ENCODE measurements around the gene LY6G6F. TPM values are rescaled to one million over a fixed set of nuclear protein-coding genes. Genes with fewer than 3 reads are reported as not detected.

Gene LY6G6F
- total and polyA plus RNA-seq, 12 donors, result not detected

DNA sequence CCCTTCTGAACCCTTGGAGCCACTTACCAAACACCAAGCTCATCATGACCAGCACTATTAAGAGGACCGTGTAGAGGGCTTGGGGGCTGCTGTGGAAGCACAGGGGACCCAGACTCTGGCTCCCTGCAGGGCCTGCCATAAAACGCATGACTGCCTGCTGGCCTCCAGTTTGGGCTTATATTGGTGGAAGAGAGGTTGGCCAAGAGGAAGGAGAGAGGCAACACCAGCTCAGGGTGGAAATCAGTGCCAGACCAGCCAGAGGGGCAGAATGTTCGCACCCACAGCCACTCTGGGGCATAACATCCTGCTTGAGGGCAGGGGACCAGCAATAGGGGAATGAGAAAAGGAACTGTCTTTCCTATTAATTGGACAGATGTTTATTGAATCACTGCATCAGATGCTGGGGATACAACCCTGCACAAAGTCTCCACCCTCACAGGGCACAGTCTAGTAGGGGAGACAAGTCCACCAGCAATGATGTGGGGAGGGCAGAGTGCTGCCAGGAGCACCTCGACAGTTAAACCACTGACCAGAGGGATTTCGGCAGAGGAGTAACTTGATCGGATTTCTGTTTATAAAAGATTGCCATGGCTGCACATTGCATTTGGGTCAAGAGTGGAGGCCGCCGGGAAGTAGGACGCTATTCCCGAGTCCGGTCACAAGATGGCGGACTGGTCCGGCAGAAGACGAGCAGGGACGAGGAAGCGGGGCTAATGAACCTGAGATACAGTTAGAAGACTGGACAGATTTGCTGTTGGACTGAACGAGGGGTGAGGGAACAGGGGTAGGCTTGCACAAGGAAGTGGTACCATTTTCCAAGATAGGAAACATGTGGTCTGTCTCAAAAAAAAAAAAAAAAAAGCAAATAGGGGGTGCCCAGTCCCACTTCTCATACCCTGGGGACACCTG, 26.2 kb upstream of the LY6G6F start, which contains the start of gene LY6G5C:
TSS of gene LY6G5C (minus strand) at position 842 of the 909 bp plus-strand sequence. CDS start at position 148, 694 bp downstream.
- ATAC-seq (peak; percentile 84 to 94 (median 92)), DNase-seq (peak; percentile 79 to 86)
- intact Hi-C loops (cut with DNase I), result loop anchor here in 9 of 10 donors (1.0 to 10.0 kb wide), 13 partner anchors 47 to 277 kb away; partner anchors contain the start of genes CFB (in 1 of the 9), CLIC1 (in 1 of the 9), DDAH2 (in 1 of the 9) and NELFE (in 1 of the 9)
- no peaks in the 10 kb centered on the region for H3K9me3 ChIP-seq
- H3K4me3 ChIP-seq, result peak within 1 kb of the TSS; percentile 42 to 68 (median 58)
- H3K36me3 ChIP-seq, result peaks cover 0 to 19% (median 0%) of the 10 kb centered on the region in 9 donors
- H3K4me1 ChIP-seq, result peaks cover 5 to 27% (median 22%) of the 10 kb centered on the region in 9 donors
- TF ChIP-seq, protein P1, sequence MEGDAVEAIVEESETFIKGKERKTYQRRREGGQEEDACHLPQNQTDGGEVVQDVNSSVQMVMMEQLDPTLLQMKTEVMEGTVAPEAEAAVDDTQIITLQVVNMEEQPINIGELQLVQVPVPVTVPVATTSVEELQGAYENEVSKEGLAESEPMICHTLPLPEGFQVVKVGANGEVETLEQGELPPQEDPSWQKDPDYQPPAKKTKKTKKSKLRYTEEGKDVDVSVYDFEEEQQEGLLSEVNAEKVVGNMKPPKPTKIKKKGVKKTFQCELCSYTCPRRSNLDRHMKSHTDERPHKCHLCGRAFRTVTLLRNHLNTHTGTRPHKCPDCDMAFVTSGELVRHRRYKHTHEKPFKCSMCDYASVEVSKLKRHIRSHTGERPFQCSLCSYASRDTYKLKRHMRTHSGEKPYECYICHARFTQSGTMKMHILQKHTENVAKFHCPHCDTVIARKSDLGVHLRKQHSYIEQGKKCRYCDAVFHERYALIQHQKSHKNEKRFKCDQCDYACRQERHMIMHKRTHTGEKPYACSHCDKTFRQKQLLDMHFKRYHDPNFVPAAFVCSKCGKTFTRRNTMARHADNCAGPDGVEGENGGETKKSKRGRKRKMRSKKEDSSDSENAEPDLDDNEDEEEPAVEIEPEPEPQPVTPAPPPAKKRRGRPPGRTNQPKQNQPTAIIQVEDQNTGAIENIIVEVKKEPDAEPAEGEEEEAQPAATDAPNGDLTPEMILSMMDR (IDR thresholded peaks at IDR 0.05), result peak; percentile 46 to 87 (median 78)
- 12 to 13% methylated on average over 17 of the region's 17 CpGs for WGBS, 2 donors
- no peaks in the 10 kb centered on the region for H3K27me3 ChIP-seq
- peak within 1 kb of the TSS in 9 of 10 donors; percentile 34 to 84 (median 66) for H3K27ac ChIP-seq

DNA sequence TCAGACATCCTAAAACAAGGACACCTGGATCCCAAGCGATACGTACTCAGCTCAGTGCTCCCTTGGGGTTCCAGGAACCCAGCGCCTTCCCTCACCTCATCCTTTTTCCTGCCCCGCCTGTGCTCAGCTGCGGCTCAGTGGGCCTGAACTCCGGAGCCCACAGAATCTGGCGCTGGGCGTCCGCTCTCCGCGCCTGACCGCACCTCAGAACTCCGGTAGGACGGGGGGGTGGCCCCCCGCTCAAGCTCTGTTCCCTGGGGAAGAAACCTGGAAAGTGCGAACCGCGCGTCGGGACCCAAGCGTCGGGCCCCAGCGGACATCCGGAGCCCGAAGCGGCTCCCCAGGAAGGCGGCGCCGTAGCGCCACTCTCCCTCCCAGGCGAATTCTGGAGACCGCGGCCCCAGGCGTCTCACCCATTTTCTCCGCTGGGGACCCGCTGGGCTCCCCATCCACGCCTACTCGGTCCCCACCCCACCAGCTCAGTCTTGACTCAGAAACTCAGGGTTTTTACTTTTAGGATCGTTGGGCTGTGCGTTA, 25.5 kb upstream of the LY6G6F start:
- H3K4me1 ChIP-seq, result peaks cover 5 to 27% (median 22%) of the 10 kb centered on the region in 9 donors
- peak; percentile 50 to 87 (median 76) for ATAC-seq
- 0 to 1% methylated on average over 40 of the region's 40 CpGs for WGBS, 2 donors
- H3K36me3 ChIP-seq, result peaks cover 0 to 25% (median 0%) of the 10 kb centered on the region in 9 donors
- H3K9me3 ChIP-seq, result no peaks in the 10 kb centered on the region
- H3K4me3 ChIP-seq, result peak overlapping the region; percentile 42 to 68 (median 58)
- TF ChIP-seq, protein P1 (IDR thresholded peaks at IDR 0.05), result peak in 4 of 9 donors; percentile 21 to 35 (median 28)
- no peaks in the 10 kb centered on the region for H3K27me3 ChIP-seq
- H3K27ac ChIP-seq, result peak overlapping the region in 9 of 10 donors; percentile 34 to 84 (median 66)
- intact Hi-C loops (cut with DNase I), result loop anchor here in 9 of 10 donors (2.0 to 10.0 kb wide), 12 partner anchors 46 to 276 kb away; partner anchors contain the start of genes CFB (in 1 of the 9), CLIC1 (in 1 of the 9), DDAH2 (in 1 of the 9) and NELFE (in 1 of the 9)
- peak in 1 of 2 donors; percentile 55 for DNase-seq

DNA sequence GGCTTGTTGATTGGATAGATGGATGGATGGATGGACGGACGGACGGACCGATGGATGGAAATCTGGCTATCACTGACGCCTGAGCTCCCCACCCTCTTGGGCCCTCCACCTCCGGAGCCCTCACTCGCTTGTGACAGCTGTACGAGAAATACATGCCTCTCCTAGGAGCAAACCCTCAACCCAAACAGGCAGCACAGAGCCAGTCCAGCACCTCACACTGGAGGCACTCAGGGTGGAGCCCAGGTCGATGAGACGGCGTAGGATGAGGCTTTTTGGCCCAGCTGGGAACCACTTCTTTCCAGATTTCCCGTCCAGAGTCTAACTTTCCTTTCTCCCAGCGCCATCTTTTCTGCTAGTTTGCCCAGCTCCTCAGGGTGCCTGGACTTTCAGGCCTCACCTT, 23.1 kb upstream of the LY6G6F start:
- peaks cover 5 to 27% (median 22%) of the 10 kb centered on the region in 9 donors for H3K4me1 ChIP-seq
- intact Hi-C loops (cut with DNase I), result loop anchor here in 9 of 10 donors (5.0 to 10.0 kb wide), 10 partner anchors 44 to 274 kb away; partner anchors contain the start of genes CFB (in 1 of the 9), CLIC1 (in 1 of the 9), DDAH2 (in 1 of the 9) and NELFE (in 1 of the 9)
- DNase-seq (no peak), ATAC-seq (no peak)
- 72 to 78% methylated on average over 13 of the region's 13 CpGs for WGBS, 2 donors
- H3K4me3 ChIP-seq, result peak overlapping the region in 1 of 10 donors; percentile 36
- TF ChIP-seq, protein P1 (IDR thresholded peaks at IDR 0.05), result no peak
- H3K9me3 ChIP-seq, result no peaks in the 10 kb centered on the region
- H3K36me3 ChIP-seq, result peaks cover 0 to 45% (median 21%) of the 10 kb centered on the region in 9 donors
- H3K27ac ChIP-seq, result no peak overlapping the region
- no peaks in the 10 kb centered on the region for H3K27me3 ChIP-seq

DNA sequence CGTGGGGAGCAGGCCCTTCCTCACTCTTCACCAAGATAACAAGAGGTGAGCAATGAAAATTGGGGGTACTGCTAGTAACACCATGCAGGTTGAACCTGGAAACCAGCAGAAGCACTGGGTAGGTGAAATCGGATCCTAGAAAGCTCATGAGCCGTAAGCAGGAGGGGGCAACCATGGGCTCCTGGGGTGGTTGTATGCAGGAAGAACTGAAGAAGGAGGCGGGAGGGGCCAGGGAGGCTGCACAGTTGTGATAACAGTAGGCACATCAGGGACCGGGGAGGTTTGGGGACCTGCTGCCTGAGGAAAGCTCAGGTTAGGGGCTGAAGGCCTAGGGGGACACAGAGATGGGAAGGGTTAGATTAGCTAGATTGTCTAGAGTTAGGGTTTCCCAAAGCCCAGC, 20.2 kb upstream of the LY6G6F start:
- peaks cover 2 to 74% (median 41%) of the 10 kb centered on the region in 9 donors for H3K36me3 ChIP-seq
- H3K9me3 ChIP-seq, result no peaks in the 10 kb centered on the region
- H3K27me3 ChIP-seq, result no peaks in the 10 kb centered on the region
- no peak overlapping the region for H3K27ac ChIP-seq
- H3K4me1 ChIP-seq, result peaks cover 0 to 15% (median 9%) of the 10 kb centered on the region in 9 donors
- DNase-seq (no peak), ATAC-seq (no peak)
- 74 to 85% methylated on average over 5 of the region's 5 CpGs for WGBS, 2 donors
- TF ChIP-seq, protein P1 (IDR thresholded peaks at IDR 0.05), result no peak
- intact Hi-C loops (cut with DNase I), result loop anchor here in 4 of 10 donors (10.0 kb wide), 4 partner anchors 78 to 258 kb away; partner anchors contain the start of genes CFB (in 1 of the 4), NEU1 (in 1 of the 4) and SAPCD1 (in 1 of the 4)
- no peak overlapping the region for H3K4me3 ChIP-seq

All from heart right ventricle (tissue), 16 donors.